ENCODE measurements around the gene AQP12A.
"Not testable (repeated sequence)": the region's sequence is repeated elsewhere in the genome, so short reads cannot be mapped to it uniquely, and the experiment has no call there.

DNA sequence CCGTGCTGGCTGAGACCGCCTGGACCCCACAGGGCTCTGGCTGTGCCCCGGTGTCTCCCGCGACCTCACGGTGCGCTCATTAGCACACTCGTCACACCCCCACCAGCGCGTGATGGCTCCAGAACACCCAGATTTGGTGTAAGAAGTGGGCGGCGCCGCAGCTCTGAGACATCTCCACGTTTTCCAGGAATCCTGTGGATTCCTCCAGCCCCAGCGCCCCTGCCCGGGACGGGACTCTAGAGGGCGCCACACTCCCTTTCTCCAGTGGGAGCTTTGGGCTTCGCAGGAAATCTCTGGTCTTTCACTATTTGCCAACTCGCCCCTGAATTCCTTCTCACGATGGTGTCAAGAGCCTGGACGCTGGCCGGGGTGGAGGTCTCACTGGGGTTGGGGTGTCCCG lies 16.3 kb upstream of the AQP12A start:
- TF ChIP-seq, protein P1, sequence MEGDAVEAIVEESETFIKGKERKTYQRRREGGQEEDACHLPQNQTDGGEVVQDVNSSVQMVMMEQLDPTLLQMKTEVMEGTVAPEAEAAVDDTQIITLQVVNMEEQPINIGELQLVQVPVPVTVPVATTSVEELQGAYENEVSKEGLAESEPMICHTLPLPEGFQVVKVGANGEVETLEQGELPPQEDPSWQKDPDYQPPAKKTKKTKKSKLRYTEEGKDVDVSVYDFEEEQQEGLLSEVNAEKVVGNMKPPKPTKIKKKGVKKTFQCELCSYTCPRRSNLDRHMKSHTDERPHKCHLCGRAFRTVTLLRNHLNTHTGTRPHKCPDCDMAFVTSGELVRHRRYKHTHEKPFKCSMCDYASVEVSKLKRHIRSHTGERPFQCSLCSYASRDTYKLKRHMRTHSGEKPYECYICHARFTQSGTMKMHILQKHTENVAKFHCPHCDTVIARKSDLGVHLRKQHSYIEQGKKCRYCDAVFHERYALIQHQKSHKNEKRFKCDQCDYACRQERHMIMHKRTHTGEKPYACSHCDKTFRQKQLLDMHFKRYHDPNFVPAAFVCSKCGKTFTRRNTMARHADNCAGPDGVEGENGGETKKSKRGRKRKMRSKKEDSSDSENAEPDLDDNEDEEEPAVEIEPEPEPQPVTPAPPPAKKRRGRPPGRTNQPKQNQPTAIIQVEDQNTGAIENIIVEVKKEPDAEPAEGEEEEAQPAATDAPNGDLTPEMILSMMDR (IDR thresholded peaks at IDR 0.05 in 2 of 3, conservative IDR thresholded peaks at IDR 0.05 in 1 of 3; ENCODE audit: control insufficient read depth in 2 of 3, extremely low read depth in 1 of 3, insufficient read depth in 1 of 3, low read depth in 3 of 3, low read length in 3 of 3): not testable (repeated sequence)
- not testable (repeated sequence) for TF ChIP-seq JUNB (IDR thresholded peaks at IDR 0.05); TCF3 (IDR thresholded peaks at IDR 0.05; ENCODE audit: borderline replicate concordance, insufficient read depth, low read depth, low read length); NBN (IDR thresholded peaks at IDR 0.05); PRDM15 (CRISPR knock-in tag; IDR thresholded peaks at IDR 0.05); POLR2AphosphoS5 (IDR thresholded peaks at IDR 0.05; ENCODE audit: low read length); MTA2 (IDR thresholded peaks at IDR 0.05; ENCODE audit: low read depth); ZNF24 (IDR thresholded peaks at IDR 0.05)
- TF ChIP-seq, protein P2, sequence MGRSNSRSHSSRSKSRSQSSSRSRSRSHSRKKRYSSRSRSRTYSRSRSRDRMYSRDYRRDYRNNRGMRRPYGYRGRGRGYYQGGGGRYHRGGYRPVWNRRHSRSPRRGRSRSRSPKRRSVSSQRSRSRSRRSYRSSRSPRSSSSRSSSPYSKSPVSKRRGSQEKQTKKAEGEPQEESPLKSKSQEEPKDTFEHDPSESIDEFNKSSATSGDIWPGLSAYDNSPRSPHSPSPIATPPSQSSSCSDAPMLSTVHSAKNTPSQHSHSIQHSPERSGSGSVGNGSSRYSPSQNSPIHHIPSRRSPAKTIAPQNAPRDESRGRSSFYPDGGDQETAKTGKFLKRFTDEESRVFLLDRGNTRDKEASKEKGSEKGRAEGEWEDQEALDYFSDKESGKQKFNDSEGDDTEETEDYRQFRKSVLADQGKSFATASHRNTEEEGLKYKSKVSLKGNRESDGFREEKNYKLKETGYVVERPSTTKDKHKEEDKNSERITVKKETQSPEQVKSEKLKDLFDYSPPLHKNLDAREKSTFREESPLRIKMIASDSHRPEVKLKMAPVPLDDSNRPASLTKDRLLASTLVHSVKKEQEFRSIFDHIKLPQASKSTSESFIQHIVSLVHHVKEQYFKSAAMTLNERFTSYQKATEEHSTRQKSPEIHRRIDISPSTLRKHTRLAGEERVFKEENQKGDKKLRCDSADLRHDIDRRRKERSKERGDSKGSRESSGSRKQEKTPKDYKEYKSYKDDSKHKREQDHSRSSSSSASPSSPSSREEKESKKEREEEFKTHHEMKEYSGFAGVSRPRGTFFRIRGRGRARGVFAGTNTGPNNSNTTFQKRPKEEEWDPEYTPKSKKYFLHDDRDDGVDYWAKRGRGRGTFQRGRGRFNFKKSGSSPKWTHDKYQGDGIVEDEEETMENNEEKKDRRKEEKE (IDR thresholded peaks at IDR 0.05): not testable (repeated sequence)
- TF ChIP-seq, protein P3, sequence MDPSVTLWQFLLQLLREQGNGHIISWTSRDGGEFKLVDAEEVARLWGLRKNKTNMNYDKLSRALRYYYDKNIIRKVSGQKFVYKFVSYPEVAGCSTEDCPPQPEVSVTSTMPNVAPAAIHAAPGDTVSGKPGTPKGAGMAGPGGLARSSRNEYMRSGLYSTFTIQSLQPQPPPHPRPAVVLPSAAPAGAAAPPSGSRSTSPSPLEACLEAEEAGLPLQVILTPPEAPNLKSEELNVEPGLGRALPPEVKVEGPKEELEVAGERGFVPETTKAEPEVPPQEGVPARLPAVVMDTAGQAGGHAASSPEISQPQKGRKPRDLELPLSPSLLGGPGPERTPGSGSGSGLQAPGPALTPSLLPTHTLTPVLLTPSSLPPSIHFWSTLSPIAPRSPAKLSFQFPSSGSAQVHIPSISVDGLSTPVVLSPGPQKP (IDR thresholded peaks at IDR 0.05; ENCODE audit: low read depth, low read length): not testable (repeated sequence)
- TF ChIP-seq, protein P4, sequence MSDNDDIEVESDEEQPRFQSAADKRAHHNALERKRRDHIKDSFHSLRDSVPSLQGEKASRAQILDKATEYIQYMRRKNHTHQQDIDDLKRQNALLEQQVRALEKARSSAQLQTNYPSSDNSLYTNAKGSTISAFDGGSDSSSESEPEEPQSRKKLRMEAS (IDR thresholded peaks at IDR 0.05; ENCODE audit: low read depth, low read length): not testable (repeated sequence)
